Stimulated activated CD4-positive, alpha-beta T cell treated with anti-CD3 and anti-CD28 coated beads, TNF-alpha, amount 100 ng/mL, for 48 hours (primary cell): ENCODE data around the gene GPR32.
"Not testable (repeated sequence)": the region's sequence is repeated elsewhere in the genome, so short reads cannot be mapped to it uniquely, and the experiment has no call there.

ENCODE experiments used
- DNase-seq, 3 donors: peaks; one replicate each; pipeline ENCODE4 v3.0.0-alpha.2; 2020; ENCODE audit warnings: low read depth in 3 of 3

Gene GPR32

DNA sequence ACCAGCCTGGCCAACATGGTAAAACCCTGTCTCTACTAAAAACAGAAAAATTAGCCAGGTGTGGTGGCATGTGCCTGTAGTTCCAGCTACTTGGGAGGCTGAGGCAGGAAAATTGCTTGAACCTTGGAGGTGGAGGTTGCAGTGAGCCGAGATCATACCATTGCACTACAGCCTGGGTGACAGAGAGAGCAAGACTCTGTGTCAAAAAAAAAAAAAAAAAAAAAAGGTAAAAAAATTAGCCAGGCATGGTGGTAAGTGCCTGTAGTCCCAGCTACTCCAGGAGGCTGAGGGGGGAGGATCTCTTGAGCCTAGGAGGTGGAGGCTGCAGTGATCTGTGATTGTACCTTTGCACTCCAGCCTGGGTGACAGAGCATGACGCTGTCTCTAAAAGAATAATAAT, at the start of gene GPR32:
Gene GPR32 (plus strand): TSS at position 301 of the 400 bp plus-strand sequence. CDS start 137 bp downstream, outside the sequence.
- DNase-seq, result not testable (repeated sequence)

DNA sequence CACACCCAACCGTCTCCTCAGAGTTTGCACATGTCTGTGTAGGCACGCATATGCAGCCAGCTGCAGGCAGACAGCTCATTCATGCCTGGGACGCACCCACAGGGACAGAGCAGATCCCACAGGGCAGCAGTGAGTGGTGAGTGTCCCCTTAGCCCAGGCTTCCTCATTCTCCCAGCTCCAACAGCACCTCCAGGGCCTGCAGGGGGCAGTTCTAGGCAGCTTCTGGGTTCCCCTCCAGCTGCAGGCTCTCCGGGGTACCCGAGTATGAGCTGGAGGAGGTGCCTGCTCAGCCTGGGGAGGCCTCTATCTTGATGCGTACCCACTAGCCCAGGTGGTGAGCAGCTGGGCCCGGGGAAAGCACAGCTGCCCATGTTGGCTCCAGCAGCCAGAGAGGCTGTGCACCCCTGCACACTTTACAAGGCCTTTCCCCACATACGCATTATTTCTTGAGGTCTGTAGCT, 49.3 kb upstream of the GPR32 start:
- DNase-seq, result no peak

GRCh38 chr19:50721441-50722137, 48.7 kb upstream of the GPR32 start:
- no peak for DNase-seq

GRCh38 chr19:50722201-50723013, 47.9 kb upstream of the GPR32 start:
- DNase-seq, result no peak

GRCh38 chr19:50723069-50723468, 47.2 kb upstream of the GPR32 start, which contains the start of gene CLEC11A:
CLEC11A (plus strand) TSS chr19:50723364; CDS start chr19:50723526, 162 bp downstream.
- DNase-seq, result no peak

- DNase-seq, result no peak
Measured at GRCh38 chr19:50723735-50724521, 46.3 kb upstream of the GPR32 start.

DNA sequence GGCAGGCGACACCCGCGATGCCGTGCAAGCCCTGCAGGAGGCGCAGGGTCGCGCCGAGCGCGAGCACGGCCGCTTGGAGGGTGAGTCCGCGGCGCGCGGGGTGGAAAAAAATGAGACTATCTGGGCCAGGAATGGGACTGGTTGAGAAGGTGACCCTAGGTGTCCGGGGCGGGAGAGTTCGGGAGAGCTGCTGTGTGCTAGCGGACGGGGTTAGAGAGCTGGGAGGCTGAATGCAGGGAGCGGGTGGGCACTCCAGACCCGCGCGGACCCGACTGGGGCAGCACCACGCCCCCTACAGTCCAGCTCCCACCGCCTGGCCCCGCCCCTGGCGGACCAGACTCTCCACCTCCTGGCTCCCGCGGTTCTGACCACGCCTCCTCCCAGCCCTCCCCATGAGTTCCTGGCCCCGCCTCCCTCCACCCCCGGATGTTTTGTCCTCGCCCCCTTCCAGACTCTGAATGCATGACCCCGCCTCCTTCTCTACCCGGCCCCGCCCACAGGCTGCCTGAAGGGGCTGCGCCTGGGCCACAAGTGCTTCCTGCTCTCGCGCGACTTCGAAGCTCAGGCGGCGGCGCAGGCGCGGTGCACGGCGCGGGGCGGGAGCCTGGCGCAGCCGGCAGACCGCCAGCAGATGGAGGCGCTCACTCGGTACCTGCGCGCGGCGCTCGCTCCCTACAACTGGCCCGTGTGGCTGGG, 45.6 kb upstream of the GPR32 start:
- DNase-seq, result peak; percentile 88 to 97 (median 97)

GRCh38 chr19:50725218-50725910, 44.9 kb upstream of the GPR32 start:
- DNase-seq, result no peak

DNA sequence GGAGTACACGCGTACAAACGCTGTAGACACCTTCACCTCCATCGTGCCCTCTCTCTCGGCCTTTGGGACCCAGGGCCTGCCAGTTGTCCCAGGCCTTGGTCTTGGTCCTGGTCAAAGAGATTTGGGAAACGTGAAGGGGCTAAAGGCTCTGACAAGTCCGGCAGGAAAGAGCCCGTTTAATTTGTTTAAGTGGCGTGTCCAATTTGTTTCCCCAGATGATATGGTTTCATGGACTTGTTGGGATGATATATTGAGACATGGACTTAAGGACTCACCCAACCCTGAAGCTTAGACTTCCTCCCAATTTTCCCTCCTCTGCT, 44.4 kb upstream of the GPR32 start:
- DNase-seq, result no peak

GRCh38 chr19:50728084-50728737, 42.1 kb upstream of the GPR32 start:
- DNase-seq, result peak; percentile 44 to 88 (median 75)

DNA sequence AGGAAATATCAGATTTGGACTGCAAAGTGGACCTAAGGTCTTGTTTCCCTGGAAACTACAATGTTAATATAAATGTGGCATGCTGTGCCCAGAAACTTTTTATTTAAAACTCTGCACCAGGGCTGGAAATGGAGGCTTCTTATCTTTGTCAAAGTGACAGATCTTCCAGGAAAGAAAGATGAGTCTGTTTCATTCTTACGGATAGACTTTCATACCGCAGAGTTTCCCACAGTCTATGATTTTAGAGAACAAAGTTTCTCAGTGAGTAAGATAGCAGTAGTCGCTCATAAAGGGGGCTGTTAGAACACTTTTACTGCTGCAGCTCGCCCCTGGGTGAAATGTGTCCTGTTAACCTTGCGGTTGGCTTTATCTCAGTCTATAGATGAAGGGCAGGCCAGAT, 40.4 kb upstream of the GPR32 start:
- DNase-seq, result no peak

GRCh38 chr19:50735869-50736268, 34.4 kb upstream of the GPR32 start:
- no peak for DNase-seq

- no peak for DNase-seq
Measured at GRCh38 chr19:50736338-50736737, 33.9 kb upstream of the GPR32 start.

DNA sequence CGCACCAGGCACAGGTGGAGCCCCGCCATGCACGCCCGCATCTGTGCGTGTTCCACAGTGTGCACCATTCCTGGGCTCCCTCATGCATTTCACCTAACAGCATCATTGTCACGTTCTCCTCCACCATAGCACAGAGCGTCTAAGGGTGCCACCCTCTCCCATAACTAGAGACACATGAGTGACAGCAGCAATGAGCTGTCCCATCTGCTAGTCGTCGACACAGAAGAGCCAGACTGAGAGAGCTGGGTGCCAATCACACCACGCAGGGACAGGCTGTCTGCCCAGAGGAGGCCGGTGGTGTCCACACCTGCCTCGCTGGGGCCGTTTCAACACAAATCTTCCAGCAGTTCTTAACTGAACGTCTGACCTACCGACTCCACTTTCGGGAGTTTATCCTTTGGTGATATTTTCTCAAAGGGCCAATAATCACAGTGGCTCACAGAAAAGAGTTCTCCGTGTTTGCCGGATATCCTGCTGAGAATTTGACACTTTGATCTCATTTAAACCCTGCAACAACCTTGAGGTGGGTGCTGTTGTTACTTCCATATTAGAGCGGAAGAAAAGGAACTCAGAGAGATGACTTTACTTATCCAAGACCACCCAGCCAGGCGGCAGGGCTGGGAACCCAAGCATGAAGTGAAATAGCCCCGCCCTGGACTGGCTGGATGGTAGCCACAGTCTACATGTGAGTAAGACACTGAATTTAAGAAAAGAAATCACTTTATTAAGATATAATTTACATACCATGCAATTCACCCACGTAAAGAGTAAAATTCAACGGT, 30.9 kb upstream of the GPR32 start:
- no peak for DNase-seq

DNA sequence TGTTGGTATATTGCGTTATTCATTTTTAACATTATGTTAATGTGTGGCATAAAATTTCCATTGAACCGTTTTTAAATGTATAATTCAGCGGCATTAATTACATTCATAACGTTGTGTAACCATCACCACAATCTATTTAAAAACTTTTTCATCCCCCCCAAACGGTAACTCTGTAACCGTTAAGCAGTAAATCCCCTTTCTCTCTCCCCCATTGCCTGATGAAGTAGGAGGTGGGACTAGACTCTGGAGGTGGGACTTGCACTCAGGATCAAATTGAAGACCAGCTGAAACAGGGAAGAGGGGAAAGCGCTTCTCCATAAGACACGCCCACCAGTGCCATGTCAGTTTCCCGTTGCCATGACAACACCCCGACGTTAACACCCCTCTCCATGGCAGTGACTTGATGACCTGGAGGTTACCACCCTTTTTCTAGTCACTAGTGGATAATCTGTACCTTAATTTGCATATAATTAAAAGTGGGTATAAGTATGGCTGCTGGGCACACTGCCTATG, 30.3 kb upstream of the GPR32 start:
- DNase-seq, result no peak

GRCh38 chr19:50741179-50741933, 28.9 kb upstream of the GPR32 start:
- no peak for DNase-seq

DNA sequence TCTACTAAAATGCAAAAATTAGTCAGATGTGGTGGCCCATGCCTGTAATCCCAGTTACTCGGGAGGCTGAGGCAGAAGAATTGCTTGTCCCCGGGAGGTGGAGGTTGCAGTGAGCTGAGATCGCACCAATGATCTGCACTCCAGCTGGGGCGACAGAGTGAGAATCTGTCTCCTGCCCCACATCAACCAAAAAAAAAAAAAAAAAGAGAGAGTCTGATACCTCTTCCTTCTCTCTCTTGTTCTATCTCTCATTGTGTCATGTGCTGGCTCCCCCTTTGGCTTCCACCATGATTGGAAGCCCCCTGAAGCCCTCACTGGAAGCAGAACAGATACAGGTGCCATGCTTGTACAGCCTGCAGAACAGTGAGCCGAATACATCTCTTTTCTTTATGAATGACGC, 26.7 kb upstream of the GPR32 start:
- DNase-seq, result no peak

DNA sequence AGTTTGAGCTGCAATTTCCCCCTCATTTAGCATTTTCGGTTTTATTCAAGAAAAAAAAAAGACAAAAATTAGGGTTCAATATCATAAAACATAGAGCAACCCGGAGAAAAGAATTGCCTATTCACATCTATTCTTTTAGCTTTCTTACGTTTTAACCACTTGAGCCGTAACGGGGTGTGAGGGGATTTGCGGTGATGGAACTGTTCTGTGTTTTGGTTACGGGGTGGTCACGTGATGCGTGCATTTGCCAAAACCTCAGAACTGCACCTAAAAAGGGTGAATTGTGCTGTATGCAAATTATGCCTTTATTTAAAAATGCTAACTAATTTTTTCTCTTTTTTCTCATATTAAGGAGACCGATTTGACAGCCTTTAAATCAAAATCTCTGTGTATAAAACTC, 25.0 kb upstream of the GPR32 start:
- no peak for DNase-seq

DNA sequence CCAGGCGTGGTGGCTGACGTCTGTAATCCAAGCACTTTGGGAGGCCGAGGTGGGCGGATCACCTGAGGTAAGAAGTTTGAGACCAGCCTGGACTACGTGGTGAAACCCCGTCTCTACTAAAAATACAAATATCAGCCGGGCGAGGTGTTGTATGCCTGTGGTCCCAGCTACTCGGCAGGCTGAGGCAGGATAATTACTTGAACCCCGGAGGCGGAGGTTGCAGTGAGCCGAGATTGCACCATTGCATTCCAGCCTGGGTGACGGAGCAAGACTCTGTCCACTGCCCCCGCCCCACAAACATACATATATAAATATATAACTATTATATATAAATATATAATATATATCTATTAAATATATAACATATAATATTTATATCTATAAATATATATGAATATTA, 23.1 kb upstream of the GPR32 start:
- DNase-seq, result not testable (repeated sequence)
